GM23248 (cell line): ENCODE results near the gene HBM.

ENCODE experiments used
- EZH2 ChIP-seq: fragments of 200-600 bp; sonication (generic); IDR thresholded peaks from 2 replicates; pipeline ENCODE4 v1.6.1; 2018; ENCODE audit warnings: antibody characterized with exemption, mild to moderate bottlenecking; ENCODE audit not compliant: insufficient read depth, poor library complexity, severe bottlenecking
- EZH2phosphoT487 ChIP-seq: fragments of 200-600 bp; sonication (generic); IDR thresholded peaks from 2 replicates; pipeline ENCODE4 v1.6.1; 2018; ENCODE audit warnings: antibody characterized with exemption, moderate library complexity, mild to moderate bottlenecking, low read depth; ENCODE audit not compliant: insufficient read depth

GRCh38 chr16:180681-181564 is 15.1 kb downstream of the HBM start:
- TF ChIP-seq EZH2 (no peak), EZH2phosphoT487 (no peak)
